Dermis blood vessel endothelial cell (primary cell): Measurements from ENCODE around the gene TMEM167B. TPM values are rescaled to one million over a fixed set of nuclear protein-coding genes. Genes with fewer than 3 reads are reported as not detected.
A peak's percentile ranks its signal among the peaks of the same experiment; 100 is the strongest.

ENCODE experiments used
- DNase-seq: peaks from one replicate; pipeline ENCODE4 v3.0.0; 2010
- total RNA-seq: library from RNA; depleted of rRNA; stranded (reverse); fragments of >200 nt; gene quantifications from 2 replicates; pipeline ENCODE4 v1.2.3, GENCODE V29; 2014

The TMEM167B gene
- total RNA-seq, 1 donor from 2014 or later: 20.3 TPM

DNA sequence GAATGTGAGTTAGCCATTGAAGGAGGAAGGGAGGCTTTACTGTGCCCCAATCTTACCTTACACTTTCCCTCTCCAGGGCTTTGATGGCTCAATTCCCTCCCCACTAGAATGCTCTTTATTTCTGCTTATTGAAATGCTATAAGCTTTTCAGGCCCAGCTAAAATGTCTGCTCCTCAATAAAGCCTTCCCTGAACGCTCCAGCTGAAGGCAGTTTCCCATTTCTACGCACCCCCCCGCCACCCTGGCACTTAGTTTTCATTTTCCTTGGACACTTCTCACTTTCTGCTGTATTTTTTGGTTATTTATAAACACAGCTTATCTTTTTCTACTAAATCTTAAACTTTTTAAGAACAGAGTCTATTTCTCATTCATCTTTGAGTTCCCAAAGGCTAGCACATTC, 7.1 kb upstream of the TMEM167B start:
- DNase-seq: no peak

GRCh38 chr1:109083923-109084322, 6.6 kb upstream of the TMEM167B start:
- no peak for DNase-seq

- DNase-seq: no peak
Measured at GRCh38 chr1:109084563-109085517, 5.7 kb upstream of the TMEM167B start.

DNA sequence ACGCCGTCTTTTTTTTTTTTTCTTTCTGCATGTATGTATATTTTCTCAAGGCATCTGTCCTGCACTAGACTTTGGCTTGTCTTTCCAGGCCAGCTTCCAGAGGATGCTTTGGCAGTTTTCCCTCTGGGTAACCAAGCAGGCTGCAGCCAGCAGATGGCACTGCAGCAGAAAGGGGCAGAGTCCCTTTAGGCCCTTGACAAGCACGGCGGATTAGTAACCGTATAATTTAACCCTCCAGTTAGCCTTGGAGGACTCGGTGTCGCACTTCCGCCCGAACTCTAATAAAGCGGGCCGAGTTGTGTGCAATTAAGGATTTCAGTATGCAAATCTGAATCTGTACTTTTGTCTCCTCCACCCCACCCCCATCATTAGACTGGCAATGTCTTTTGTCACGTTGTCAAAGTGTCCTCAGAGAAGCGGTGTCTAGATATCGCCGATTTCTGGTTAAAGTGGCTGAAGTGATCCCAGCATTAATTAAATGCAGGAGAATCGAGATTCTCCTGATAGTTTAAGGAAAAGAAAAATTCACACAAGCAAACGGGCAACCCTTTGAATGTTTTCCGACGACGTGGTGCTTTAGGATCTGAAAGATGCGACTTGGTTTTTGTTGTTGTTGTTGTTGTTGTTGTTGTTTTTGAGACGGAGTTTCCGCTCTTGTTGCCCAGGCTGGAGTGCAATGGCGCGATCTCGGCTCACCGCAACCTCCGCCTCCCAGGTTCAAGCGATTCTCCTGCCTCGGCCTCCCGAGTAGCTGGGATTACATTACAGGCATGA, 1.1 kb upstream of the TMEM167B start:
- DNase-seq: peak; percentile 72

DNA sequence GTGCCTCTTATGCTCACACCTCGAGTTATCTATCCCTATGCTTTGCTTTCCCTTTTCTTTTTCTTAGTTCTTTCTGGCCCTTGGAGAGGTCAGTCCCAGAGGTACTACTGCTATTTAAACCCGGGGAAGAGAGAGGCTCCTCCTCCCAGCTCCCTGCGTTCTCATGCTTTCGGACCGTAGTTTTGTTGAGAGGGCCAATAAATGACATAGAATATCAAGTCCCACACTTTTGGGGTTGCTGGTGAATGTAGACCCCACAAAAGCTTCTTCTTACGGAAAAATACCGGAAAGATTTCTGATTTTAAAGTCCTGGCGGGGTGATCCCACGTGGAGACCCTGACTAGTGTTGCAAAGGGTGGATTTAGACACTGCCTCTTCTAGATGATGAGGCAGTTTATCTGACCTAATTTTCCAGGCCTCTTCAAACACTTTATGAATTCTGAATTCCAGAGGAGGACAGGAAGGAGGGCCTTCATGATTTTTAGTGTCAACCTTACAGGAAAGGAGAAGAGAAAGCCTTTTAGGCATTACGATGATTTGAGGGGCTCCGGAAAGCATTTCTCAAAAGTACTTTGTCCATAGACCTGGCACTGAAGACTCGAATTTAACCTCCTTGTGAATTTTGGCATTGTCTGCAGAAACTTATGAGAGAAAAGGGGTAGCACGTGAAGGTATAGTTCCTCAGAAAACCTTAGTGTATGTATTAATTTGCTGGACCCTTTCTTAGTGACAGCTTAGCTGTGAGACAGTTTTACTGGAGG, 694 bp downstream of the TMEM167B start:
- peak; percentile 58 for DNase-seq

- DNase-seq: peak; percentile 44
Measured at GRCh38 chr1:109091839-109092193, 1.3 kb downstream of the TMEM167B start.

DNA sequence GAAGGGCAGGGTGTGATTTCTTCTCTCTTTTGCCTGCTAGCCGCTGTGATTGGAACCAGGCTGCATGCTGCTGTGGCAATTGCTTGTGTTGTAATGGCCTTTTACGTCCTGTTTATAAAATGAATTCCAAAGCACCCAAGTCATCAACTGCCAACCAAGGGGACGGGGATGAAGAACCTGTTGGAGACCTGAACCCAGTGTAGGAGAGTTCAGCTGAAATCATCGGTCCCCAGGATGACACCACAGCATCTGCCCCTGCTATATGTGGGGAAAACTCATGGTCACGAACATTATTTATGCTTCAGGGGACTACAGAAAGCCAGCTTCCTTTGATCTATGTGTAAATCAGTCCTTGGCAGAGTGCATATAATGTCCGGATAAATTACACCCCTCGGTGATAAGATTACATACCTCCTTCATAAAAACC, 3.8 kb downstream of the TMEM167B start:
- DNase-seq: no peak

DNA sequence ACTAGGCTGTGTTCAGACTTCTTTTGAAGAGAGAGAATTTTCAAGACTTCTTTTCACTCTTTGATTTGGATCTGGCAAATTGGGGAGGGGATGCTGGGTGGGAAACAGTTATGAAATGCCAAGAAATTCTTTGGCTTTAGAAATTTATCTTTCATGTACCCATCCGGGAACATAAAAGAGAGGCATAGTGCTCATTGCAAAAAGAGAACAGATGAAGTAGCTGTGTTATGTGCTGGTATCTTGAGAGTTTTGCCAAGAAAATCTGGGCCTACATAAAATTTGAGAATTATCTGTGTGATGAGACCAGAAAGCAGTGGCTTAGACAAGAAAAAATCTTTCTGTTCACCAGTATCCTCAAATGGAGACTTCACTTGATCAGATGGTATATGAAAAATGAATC, 4.3 kb downstream of the TMEM167B start:
- DNase-seq: no peak

DNA sequence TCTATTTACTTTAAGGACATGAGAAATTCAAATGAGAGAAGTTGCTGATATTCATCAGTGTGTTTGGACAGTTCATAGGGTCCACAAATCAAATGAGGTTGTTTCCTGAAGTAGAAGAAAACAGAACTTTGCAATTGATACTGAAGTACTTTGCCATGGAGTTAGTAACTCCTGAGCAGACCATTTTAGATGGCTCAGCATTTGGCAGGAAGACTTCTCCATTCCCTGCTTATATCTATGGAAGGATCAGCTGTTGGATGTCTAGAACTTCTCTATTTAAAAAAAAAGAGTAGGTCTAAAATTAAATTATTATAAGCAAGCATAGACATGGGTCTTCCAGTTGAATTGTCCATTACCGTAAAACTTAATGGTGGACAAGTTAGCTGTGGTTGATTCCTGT, 5.1 kb downstream of the TMEM167B start:
- DNase-seq: no peak

GRCh38 chr1:109096120-109096519, 5.6 kb downstream of the TMEM167B start:
- DNase-seq: no peak

DNA sequence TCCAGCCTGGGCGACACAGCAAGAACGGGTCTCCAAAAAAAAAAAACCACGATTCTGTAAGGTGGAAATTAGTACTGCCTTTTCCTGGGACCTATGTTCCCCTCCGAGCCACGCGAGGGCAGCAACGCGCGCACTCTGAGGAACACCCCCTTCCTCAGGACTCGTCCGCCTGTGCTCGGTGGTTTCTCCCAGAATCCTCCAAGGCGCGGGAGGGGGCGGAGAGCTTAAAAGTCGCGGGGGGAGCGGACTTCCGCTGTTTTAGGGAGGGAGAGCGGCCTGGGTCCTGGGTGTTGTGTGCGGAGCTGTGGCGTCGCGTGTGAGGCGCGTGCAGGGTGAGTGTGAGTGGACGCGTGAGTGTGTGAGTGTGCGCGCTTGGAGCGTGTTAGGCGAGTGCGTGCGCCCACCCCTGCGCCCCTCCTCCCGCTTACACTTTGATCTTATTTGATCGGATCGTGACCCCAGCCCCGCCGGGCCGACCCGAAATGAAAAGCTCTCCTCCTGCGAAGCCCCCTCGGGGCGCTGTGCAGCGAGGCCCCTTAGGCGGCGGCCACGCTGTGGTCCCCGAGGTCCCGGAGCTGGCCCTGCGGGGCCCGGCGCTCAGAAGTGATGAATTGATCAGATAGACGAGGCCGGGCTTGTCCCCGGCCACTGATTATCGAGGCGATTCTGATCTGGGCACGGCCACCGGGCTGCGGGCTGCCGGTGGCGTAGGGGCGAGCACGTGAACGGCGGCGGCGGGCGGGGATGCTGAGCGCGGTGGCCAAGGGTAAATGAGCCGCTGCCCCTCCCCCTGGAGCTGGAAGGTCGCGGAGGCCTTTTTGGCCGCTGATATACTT, 9.6 kb downstream of the TMEM167B start:
- peak; percentile 98 for DNase-seq

DNA sequence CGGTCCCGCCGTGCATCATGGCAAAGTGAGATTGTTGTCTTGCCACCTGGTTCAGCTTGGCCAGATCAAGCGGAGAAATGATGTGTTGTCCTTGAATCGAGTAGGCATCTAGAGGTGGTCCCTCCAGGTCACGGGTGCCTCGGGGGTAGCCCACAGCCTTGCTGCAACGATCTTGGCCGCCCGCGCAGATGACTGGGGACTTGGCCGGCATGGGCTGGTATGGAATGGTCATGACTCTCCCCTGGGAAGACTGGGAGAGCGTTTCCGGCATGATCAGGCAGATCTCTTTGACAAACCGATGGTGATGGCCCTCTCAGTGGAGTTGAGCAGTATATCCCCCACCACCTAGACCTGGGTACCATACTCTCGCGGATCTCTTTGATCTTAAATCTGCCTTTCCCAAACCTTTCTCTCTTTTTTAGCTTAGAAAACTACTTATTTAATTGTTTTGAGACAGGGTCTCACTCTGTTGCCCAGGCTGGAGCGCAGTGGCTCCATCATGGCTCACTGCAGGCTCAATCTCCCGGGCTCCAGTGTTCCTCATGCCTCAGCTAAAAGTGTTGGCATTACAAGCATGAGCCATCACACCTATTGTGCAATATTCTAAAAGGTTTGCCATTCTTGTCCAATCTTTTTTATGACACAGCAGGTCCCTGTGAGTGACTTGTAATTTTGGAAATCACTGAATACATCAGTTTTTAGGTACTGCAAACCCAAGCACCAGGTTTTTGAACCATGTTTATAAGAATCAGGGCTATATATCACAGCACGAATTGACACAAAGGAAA, 14.0 kb downstream of the TMEM167B start:
- DNase-seq: no peak

DNA sequence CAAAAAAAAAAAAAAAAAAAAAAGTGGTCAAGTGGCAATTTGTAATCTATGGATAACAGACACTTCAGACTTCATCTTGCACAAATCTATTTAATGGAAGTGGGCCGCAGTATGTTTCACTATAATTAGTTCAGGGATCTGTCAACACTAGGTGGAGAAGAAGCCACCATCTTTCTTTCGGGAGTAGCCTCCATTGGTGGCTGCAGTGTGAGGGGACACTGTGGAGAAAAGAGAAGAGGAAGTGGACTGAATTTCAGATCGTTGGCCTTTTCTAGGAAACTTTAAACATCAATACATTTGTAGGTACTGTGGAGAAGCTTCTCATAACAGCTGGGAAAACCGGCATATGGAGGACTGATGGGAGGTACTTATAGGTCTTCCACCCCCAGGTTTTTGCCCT, 15.3 kb downstream of the TMEM167B start:
- no peak for DNase-seq

- DNase-seq: no peak
Measured at GRCh38 chr1:109107785-109108184, 17.2 kb downstream of the TMEM167B start.

DNA sequence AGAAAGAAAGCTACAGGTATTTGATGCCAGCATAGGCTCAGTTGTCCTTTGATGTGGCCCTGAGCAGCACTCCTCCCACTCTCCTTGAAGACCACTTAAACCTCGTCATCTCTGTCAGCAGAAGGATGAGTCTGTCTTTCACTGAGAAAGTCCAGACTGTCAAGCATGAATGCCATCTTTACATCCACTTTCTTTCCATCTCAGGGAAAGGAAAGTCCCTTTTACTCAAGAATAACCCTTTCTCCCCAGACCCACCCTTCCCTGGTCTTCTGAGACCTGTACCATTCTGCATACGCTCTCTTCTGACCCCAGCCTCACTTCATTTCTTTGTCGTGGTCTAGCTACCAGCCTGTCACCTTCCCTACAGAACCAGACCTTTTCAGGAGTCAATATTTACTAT, 19.3 kb downstream of the TMEM167B start:
- DNase-seq: no peak

DNA sequence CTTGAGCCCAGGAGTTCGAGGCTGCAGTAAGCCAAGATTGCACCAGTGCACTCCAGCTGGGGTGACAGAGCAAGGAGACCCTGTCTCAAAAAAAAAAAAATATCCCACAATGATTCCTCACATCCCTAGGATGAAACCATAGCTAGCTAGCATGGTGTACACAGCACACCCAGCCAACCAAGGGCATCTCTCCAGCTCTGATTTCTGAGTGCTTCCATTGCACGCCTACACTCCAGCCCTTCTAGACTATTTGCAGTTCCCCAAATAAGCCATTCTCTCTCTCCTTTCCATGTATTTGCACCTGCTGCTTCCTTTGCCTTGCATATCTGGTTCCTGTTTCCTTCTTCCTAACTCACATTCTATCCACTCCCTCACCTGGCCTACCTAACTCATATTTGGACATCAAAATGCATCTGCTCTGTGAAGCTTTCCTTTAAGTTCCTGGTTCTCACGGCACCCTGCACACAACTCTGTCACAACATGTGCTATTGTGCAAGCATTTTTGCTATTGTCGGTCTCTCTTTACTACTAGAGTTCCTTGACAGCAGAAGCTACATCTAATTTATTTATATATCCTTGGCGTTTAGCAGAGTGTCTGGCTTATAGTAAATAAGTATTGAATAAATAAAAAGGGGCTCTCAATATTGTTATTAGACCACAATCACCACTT, 21.0 kb downstream of the TMEM167B start:
- DNase-seq: no peak

GRCh38 chr1:109112056-109112651, 21.6 kb downstream of the TMEM167B start:
- peak; percentile 49 for DNase-seq

GRCh38 chr1:109112652-109113285, 22.2 kb downstream of the TMEM167B start:
- DNase-seq: peak; percentile 93

GRCh38 chr1:109113590-109114341, 23.2 kb downstream of the TMEM167B start, which contains the start of gene ELAPOR1:
Gene ELAPOR1, plus strand, starts transcription at chr1:109114115. Its CDS starts 69 bp downstream, at chr1:109114184.
- no peak for DNase-seq
